GM12878 (cell line): ENCODE results near the gene CD34. TPM values are rescaled to one million over a fixed set of nuclear protein-coding genes. Genes with fewer than 3 reads are reported as not detected.

Source experiments
- BMI1 ChIP-seq: fragments of 450-650 bp; IDR thresholded peaks from 2 replicates; pipeline ENCODE4 v1.6.1; 2016; ENCODE audit warnings: mild to moderate bottlenecking, moderate library complexity, borderline replicate concordance
- CBFB ChIP-seq: IDR thresholded peaks from 2 replicates; pipeline ENCODE4 v1.6.1; 2016; ENCODE audit warnings: antibody characterized with exemption, low read depth
- DPF2 ChIP-seq: fragments of 450-650 bp; IDR thresholded peaks from 2 replicates; pipeline ENCODE4 v1.6.1; 2017; ENCODE audit warnings: mild to moderate bottlenecking
- JUND ChIP-seq: IDR thresholded peaks from 2 replicates; pipeline ENCODE4 v1.6.1; 2012; ENCODE audit warnings: low read depth, mild to moderate bottlenecking, low read length, improper control_type of control experiment, moderate library complexity
- KLF5 ChIP-seq: fragments of 450-650 bp; IDR thresholded peaks from 2 replicates; pipeline ENCODE4 v1.6.1; 2014; ENCODE audit warnings: mild to moderate bottlenecking; ENCODE audit not compliant: partially characterized antibody
- MEF2A ChIP-seq: IDR thresholded peaks from 2 replicates; pipeline ENCODE4 v1.6.1; 2011; ENCODE audit warnings: low read depth, mild to moderate bottlenecking, low read length, moderate library complexity; ENCODE audit not compliant: insufficient read depth
- NBN ChIP-seq: fragments of 450-650 bp; IDR thresholded peaks from 2 replicates; pipeline ENCODE4 v1.6.1; 2016
- PAX5 ChIP-seq: IDR thresholded peaks from 2 replicates; pipeline ENCODE4 v1.6.1; 2011; ENCODE audit warnings: low read depth, low read length, borderline replicate concordance
- POLR2A ChIP-seq: IDR thresholded peaks from 2 replicates; pipeline ENCODE4 v1.6.1; 2011; ENCODE audit warnings: low read depth, mild to moderate bottlenecking, low read length
- POLR2AphosphoS2 ChIP-seq: IDR thresholded peaks from 2 replicates; pipeline ENCODE4 v1.6.1; 2011; ENCODE audit warnings: low read depth, mild to moderate bottlenecking, low read length, improper control_type of control experiment, moderate library complexity
- RELA ChIP-seq: fragments of 450-650 bp; IDR thresholded peaks from 2 replicates; pipeline ENCODE4 v1.8.0; 2014; ENCODE audit warnings: borderline replicate concordance; ENCODE audit not compliant: partially characterized antibody
- SMC3 ChIP-seq: IDR thresholded peaks from 2 replicates; pipeline ENCODE4 v1.6.1; 2011; ENCODE audit warnings: low read length, improper control_type of control experiment, borderline replicate concordance
- SPI1 ChIP-seq: IDR thresholded peaks from 2 replicates; pipeline ENCODE4 v1.6.1; 2011; ENCODE audit warnings: low read depth, mild to moderate bottlenecking, low read length, moderate library complexity, borderline replicate concordance; ENCODE audit not compliant: insufficient read depth
- TCF3 ChIP-seq: IDR thresholded peaks from 2 replicates; pipeline ENCODE4 v1.6.1; 2012; ENCODE audit warnings: low read depth, mild to moderate bottlenecking, low read length, borderline replicate concordance; ENCODE audit not compliant: insufficient read depth
- WRNIP1 ChIP-seq: IDR thresholded peaks from 2 replicates; pipeline ENCODE4 v1.6.1; 2011; ENCODE audit warnings: low read depth, low read length, improper control_type of control experiment, borderline replicate concordance
- YY1 ChIP-seq: IDR thresholded peaks from 2 replicates; pipeline ENCODE4 v1.6.1; 2011; ENCODE audit warnings: low read depth, mild to moderate bottlenecking, low read length
- ZNF24 ChIP-seq: fragments of 450-650 bp; IDR thresholded peaks from 2 replicates; pipeline ENCODE4 v1.6.1; 2017; ENCODE audit warnings: antibody characterized with exemption, mild to moderate bottlenecking
- ZNF622 ChIP-seq: fragments of 450-650 bp; IDR thresholded peaks from 2 replicates; pipeline ENCODE4 v1.6.1; 2017; ENCODE audit warnings: mild to moderate bottlenecking, inconsistent platforms
- polyA plus RNA-seq, 11 experiments: library from polyadenylated mRNA; depleted of rRNA in 4 of 11; unstranded in 6 of 11; stranded (reverse) in 5 of 11; fragments of >200 nt; fragmentation: Nextera tagmentation in 4 of 11; fragmentation: Illumina TruSeq in 1 of 11; extraction: Ambion mirVana in 4 of 11; extraction: Trizol in 1 of 11; gene quantifications; 1 replicate in 1 of 11; 2 replicates in 10 of 11; pipeline versions ENCODE4 v1.2.1 to v1.2.3, GENCODE V29; 2011 to 2016; ENCODE audit warnings: inconsistent platforms in 2 of 11, missing spikeins in 2 of 11, low read depth in 1 of 11
- total RNA-seq, 4 experiments: library from RNA; depleted of rRNA in 3 of 4; stranded (reverse); fragments of >200 nt in 3 of 4; fragmentation: Illumina TruSeq in 1 of 4; extraction: Trizol in 1 of 4; gene quantifications; 2 replicates each; pipeline versions ENCODE4 v1.2.1 to v1.2.3, GENCODE V29; 2013 to 2021
- TF ChIP-seq, protein P1 (sequence below): fragments of 150-350 bp; IDR thresholded peaks from 2 replicates; pipeline ENCODE4 v1.6.1; 2014; ENCODE audit warnings: mild to moderate bottlenecking, low read depth, low read length
- TF ChIP-seq, protein P2 (sequence below): IDR thresholded peaks from 2 replicates; pipeline ENCODE4 v1.6.1; 2011; ENCODE audit warnings: borderline replicate concordance, low read depth, mild to moderate bottlenecking, moderate library complexity, low read length; ENCODE audit not compliant: insufficient read depth, poor library complexity, severe bottlenecking
- TF ChIP-seq, protein P3 (sequence below): fragments of 450-650 bp; IDR thresholded peaks from 2 replicates; pipeline ENCODE4 v1.6.1; 2016; ENCODE audit warnings: mild to moderate bottlenecking, moderate library complexity, borderline replicate concordance

The CD34 gene
- total and polyA plus RNA-seq, 10 of the 15 experiments (the other 5 are each of a cell fraction or from before 2014, with no cell fraction given), result under 0.01 to 0.08 (median 0.02) TPM; not detected in 6

DNA sequence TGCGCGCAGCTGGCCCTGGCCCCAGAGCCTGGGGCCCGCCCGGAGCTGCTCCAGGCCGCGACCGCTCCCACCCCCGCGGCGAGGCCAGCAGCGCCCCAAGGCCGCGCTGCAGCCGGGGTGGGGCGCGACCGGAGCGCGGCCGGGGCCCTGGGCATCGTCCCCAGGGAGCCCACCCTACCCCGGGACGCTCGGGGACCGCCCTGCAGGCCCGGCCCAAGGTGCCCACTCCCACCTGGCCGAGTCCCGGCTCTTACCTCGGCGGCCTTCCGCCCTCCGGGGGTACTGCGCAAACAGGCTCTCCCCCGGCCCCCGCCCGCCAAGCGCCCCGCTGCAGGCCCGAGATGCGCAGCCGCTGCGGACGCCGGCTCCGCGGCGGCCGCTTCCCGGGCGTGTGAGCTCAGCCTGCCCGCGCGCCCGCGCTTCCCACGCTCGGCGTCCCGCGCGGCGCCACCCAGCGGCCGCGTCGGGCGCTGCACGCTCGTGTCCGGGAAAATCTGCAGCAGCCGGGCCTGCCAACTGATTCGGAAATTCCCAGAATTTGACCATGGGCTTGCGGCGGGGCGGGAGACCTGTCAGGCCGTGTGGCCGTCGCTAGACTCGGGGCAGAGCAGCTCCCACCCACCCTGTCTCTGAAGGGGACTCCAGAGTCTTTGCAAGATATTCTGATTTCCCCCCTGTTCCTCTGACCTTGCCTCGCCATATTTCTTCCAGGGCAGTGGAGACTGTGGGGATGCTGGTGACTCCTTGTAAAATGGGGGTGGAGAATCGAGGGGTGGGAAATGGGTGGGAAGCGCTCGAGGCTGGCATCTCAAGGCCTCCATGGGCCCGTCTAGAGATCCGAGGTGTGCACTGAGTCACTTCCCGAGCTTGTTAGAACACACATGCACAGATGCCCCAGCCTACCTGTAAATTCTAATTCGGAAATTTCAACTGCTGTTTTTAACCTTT lies 41.9 kb downstream of the CD34 start (continued):
- TF ChIP-seq NBN (no peak), BMI1 (no peak), ZNF24 (0 out of 2 replicates have a peak, but pooled peaks have one; percentile 30), POLR2A (peak; percentile 64; the same call in 1 of the 2 replicates), POLR2AphosphoS2 (no peak), SMC3 (peak; percentile 67; the same call in 1 of the 2 replicates), KLF5 (peak; percentile 52), SPI1 (no peak), TCF3 (no peak), CBFB (no peak), PAX5 (0 out of 2 replicates have a peak, but pooled peaks have one; percentile 26), JUND (no peak), RELA (peak; percentile 47), DPF2 (peak; percentile 62; the same call in 1 of the 2 replicates), ZNF622 (no peak), WRNIP1 (no peak), MEF2A (0 out of 2 replicates have a peak, but pooled peaks have one; percentile 59), YY1 (peak; percentile 73; the same call in 1 of the 2 replicates)
- TF ChIP-seq, protein P1, sequence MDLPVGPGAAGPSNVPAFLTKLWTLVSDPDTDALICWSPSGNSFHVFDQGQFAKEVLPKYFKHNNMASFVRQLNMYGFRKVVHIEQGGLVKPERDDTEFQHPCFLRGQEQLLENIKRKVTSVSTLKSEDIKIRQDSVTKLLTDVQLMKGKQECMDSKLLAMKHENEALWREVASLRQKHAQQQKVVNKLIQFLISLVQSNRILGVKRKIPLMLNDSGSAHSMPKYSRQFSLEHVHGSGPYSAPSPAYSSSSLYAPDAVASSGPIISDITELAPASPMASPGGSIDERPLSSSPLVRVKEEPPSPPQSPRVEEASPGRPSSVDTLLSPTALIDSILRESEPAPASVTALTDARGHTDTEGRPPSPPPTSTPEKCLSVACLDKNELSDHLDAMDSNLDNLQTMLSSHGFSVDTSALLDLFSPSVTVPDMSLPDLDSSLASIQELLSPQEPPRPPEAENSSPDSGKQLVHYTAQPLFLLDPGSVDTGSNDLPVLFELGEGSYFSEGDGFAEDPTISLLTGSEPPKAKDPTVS, result no peak
- TF ChIP-seq, protein P2, sequence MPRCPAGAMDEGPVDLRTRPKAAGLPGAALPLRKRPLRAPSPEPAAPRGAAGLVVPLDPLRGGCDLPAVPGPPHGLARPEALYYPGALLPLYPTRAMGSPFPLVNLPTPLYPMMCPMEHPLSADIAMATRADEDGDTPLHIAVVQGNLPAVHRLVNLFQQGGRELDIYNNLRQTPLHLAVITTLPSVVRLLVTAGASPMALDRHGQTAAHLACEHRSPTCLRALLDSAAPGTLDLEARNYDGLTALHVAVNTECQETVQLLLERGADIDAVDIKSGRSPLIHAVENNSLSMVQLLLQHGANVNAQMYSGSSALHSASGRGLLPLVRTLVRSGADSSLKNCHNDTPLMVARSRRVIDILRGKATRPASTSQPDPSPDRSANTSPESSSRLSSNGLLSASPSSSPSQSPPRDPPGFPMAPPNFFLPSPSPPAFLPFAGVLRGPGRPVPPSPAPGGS, result peak; percentile 67
- TF ChIP-seq, protein P3, sequence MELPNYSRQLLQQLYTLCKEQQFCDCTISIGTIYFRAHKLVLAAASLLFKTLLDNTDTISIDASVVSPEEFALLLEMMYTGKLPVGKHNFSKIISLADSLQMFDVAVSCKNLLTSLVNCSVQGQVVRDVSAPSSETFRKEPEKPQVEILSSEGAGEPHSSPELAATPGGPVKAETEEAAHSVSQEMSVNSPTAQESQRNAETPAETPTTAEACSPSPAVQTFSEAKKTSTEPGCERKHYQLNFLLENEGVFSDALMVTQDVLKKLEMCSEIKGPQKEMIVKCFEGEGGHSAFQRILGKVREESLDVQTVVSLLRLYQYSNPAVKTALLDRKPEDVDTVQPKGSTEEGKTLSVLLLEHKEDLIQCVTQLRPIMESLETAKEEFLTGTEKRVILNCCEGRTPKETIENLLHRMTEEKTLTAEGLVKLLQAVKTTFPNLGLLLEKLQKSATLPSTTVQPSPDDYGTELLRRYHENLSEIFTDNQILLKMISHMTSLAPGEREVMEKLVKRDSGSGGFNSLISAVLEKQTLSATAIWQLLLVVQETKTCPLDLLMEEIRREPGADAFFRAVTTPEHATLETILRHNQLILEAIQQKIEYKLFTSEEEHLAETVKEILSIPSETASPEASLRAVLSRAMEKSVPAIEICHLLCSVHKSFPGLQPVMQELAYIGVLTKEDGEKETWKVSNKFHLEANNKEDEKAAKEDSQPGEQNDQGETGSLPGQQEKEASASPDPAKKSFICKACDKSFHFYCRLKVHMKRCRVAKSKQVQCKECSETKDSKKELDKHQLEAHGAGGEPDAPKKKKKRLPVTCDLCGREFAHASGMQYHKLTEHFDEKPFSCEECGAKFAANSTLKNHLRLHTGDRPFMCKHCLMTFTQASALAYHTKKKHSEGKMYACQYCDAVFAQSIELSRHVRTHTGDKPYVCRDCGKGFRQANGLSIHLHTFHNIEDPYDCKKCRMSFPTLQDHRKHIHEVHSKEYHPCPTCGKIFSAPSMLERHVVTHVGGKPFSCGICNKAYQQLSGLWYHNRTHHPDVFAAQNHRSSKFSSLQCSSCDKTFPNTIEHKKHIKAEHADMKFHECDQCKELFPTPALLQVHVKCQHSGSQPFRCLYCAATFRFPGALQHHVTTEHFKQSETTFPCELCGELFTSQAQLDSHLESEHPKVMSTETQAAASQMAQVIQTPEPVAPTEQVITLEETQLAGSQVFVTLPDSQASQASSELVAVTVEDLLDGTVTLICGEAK, result no peak
